Middle frontal gyrus (tissue), 1 donor: ENCODE measurements around the gene KSR1.
"Not testable (repeated sequence)": the region's sequence is repeated elsewhere in the genome, so short reads cannot be mapped to it uniquely, and the experiment has no call there.

ENCODE experiments used
- DNase-seq: peaks from one replicate; pipeline ENCODE4 v3.0.0-alpha.2; 2015; ENCODE audit warnings: low spot score; ENCODE audit errors: extremely low spot score

The KSR1 gene

DNA sequence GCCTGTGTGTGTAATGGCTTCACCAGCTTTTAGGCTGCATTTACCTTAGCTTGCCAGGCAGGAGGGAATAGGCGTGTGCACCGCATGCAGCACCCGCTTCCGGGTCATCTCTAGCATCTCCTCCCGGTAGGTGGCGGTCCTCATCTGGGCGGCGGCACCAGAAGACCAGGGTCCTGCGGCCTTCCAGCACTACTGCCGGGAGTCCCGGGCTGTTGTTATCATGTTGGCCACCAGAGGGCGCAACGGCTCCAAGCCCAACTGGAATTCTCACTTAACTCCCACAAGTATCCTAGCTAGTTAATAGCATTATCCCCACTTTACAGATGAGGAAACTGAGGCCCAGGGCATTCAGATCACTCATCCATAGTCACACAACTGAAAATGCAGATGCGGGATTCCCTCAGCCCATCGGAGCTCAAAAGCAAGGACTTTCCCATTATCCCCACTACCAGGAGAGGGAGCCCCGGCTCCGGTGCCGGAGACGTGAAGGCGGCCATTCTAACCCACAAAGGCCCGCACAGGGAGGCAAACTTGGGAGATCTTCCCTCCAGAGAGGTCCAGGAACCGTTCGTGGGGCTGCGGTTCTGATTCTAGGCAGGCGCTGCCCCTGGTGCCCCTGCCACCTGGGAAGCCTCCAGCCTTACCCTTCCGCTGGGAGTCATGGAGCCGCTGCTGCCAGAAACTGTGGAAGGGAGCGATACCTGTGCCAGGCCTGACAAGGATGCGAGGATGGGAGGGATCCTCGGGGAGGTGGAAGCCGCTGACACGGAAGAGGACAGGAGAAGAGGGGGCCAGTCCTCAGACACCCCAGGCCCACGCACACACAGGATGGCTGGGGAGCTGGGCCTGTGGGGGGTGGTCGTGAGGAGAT is 198.6 kb downstream of the KSR1 start:
- DNase-seq, result no peak

DNA sequence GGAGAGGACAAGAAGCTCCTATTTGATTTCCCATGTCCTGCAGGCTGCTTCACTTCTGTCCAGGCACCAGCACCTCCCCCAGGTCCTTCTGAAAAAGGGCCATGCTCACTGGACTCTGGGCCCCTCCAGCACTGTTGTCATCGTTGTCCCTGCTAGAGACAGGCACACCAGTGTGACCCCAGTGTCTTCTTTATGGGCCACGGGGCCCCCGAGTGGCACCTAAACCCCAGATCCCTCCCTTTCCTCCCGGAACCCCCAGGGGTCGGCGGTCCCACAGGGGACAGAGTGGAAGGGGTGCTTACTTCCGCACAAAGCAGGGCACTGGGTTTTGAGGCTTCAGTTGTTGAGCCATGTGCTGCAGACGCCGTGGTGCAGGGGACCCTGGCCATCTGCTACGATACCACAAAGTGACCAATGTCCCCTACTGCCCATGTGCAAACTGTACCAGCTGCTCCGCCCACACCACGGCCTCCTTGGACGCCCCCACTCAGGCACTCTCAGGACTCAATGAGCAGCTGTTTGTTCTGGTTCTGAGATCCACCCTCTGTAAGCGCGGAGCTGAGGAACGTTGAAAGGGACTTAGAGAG is 199.4 kb downstream of the KSR1 start:
- DNase-seq, result not testable (repeated sequence)

DNA sequence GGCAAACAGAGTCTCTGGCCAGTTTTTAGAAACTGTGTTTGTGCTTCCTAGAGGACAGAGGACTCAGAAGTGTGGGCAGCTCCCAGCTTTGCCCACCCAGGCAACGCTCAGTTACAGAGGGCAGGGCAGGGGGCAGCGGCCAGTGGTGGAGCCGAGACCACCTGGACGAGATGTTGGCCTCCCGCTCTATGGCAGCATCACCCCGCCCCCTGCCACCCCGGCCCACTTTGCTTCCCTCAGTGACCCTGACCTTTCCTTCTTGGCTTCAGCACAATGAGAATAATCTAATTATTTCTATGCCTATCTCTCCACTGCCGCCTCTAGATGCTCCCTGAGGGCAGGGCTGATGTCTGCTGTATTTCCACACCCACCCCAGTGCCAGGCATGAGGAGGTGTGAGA is 200.4 kb downstream of the KSR1 start:
- DNase-seq, result not testable (repeated sequence)

DNA sequence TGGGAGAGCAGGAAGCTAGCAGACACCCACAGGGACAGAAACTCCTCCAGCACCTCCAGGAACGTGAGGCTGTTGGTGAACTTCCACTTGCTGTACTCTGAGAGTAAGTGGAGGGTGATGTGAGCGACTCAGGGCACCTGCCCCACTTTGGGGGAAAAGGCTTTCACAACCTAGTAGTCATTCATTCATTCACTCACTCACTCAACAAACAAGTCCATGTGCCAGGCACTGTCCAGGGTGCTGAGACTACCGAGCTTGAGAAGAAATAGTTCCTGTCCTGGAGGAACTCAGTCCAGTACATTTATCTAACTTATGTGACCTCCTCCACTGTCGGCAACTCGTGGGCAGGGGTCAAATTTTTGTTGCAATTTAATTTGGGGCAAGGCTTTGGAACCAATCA is 201.4 kb downstream of the KSR1 start:
- DNase-seq, result no peak

DNA sequence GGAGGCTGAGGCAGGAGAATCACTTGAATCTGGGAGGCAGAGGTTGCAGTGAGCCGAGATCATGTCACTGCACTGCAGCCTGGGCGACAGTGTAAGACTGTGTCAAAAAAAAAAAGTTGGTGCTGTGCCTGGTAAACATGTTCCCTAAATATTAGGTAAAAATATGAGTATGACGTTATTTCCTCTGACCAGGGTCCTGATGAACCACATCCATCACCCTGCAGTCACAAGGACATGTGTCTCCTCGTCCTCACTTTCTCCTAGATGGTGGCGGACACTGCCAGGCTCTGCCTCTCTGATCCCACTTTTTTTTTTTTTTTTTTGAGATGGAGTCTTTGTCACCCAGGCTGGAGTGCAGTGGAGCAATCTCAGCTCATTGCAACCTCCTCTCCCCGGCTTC is 203.4 kb downstream of the KSR1 start:
- DNase-seq, result no peak

DNA sequence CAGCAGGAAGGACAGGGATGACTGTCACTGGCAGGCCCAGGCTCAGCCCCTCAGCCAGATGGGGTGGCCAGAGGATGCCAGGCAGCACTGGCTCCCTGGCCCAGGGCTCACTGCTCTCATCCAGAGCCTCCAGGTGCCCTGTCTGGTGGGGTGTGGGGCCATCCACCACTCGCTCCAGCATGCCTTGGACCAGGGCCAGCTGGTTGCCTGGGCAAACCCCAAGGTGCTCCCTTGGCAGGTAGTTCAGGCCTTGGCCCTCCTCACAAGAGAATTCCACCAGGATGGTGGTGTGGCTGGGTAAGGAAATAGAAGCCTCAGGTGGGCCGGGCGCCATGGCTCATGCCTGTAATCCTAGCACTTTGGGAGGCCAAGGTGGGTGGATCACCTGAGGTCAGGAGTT is 204.2 kb downstream of the KSR1 start:
- DNase-seq, result no peak

DNA sequence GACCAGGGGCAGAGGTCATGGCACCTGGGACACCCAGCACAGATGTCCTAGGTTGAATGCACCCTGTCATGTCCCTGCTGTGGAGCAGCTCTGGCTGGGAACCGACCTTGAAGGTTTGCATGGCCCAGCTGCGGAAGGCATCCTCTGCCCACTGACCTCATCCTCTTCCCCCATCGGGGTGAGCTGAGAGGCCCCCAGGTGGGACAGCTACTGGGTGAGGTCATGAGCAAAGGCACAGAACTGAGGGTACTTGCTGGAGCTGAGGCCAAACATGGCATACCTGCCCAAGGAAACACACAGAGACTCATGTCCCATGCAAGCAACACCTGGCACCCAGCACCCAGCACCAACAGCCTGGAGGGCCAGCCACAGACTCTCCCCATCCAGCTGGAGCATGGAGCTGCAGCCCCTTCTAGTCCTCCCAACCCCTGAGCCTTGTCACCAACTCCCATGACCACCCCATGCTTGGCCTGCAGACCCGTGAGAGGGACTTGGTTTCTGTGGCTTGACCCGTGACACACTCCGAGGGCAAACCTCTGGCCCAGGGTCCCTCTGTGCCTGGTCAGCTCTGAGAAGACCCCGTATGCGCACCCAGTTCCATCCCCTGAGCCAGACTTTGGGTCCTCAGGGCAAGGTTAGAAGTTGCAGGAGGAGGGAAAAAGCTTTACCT is 207.8 kb downstream of the KSR1 start:
- no peak for DNase-seq

DNA sequence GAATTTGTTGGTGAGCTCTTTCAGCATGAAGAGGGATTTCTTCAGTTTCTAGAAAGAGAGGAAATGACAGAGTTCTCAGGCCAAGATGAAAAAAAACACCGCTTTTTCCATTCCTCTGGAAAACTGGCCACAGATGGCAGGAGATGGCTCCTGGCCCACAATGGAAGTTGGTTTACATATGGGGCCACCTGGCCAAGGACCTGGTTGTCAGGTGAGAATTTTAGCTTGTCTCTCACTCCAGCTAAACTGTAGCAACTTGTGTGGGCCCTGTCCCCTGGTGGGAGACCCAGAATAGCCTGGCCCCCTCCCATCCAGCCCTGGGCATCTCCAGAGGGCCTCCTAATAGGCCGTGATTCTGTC is 208.3 kb downstream of the KSR1 start:
- no peak for DNase-seq

DNA sequence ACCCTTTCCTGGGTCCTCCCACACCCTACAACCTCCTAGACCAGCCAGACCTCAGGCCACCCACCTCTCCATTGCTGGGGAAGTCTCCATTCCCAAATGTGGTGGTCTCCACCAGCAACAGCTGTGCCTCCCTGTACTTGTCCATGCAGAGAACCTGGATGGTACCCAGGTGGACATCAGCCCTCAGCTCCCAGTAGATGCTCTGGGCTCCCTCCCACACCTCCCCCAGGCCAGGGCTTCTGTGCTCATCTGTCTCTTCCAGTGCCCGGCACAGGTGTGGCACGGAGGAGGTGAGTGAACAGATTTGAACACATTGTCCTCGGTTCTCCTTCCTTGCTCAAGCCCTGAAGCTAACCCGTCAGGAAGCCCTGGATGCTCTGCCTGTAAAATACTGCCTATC is 209.3 kb downstream of the KSR1 start:
- no peak for DNase-seq

DNA sequence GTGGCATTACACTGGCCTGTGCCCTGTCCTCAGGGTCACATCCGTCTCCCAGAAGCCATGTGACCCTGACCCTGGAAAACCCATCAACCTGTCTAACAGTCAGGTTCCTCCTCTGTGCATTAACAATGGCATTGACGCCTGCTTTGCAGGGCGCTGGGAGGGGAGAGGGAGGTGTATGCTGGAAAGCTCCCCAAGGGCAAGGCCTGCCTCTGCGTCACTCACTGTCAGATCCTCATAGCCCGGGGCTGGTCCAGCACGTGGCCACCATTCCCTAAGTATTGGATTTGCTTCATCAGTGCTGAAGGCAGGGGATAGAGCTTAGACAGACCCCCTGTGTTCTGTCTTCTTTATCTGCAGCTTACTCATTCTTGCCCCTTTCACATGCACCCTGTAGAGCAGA is 210.0 kb downstream of the KSR1 start:
- DNase-seq, result not testable (repeated sequence)

DNA sequence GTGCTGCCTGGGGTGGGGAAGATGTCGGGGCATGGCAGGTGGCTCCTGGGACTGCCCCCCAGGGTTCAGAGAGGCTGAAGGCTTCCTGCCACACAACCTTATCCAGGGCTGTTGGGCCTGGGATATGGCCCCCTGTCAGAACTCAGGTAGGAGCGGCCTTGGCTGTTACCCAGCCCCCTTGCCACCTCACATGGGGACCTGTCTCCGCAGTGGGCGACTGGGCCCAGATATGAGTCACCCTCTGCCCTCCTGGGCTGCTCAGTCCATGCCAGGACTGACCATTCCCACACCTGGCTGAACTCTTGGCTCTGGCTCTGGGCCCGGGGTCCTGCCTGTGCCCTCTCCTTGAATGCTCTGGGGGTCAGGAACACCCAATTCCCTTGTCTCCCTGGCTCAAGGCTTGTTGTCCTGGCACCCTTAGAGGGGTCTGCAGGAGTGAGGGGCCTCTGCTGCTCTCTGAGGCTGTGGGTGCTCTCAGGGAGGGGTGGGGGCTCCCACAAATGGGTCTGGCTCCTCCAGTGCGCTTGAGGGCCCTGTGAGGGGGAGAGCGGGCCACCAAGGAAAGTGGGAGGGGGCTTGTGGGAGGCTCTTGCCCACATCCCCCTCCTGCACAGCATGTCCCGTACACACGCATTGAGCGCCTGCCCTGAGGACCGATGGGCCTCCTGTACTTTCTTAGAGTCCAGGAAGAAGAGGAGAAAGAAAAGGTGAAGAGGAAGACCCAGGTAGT is 210.7 kb downstream of the KSR1 start:
- DNase-seq, result no peak

DNA sequence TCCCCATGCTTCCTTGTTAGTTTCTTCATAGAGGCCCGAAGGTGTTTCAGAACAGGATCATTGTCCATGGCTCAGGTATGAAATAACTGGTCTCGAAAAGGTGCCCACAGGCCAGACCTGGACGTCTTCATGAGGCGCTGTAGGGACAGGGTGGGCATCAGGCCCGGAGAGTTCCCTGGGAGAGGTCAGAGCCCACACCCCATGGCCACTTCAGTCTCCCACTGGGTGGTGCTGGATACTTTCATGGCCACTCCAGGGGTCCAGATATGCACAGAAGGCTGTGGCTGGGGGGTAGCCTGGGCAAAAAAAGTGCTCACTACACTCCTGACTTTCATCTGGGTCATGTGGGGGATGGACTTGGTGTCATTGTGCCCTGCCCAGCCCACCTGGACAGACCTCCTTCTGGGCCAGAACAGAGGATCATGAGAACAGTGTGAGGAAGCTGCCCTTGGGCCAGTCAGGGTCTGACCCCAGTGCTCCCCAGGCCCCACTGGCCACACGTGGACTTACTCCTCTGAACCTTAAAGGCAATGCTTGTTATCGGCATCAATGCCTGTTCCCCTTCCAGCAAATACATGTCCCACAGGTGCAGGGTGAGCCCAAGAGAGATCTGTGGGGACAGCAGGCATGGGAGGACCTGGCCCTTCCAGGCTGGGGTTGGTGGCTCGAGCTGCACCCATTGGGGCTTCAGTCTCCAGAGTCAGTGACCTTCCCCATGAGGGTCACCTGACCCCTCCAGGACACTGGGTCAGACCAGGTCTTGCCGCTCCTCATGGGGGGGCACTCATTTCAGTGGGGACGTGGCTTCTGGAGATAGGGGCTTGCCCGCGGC is 211.6 kb downstream of the KSR1 start:
- DNase-seq, result no peak

DNA sequence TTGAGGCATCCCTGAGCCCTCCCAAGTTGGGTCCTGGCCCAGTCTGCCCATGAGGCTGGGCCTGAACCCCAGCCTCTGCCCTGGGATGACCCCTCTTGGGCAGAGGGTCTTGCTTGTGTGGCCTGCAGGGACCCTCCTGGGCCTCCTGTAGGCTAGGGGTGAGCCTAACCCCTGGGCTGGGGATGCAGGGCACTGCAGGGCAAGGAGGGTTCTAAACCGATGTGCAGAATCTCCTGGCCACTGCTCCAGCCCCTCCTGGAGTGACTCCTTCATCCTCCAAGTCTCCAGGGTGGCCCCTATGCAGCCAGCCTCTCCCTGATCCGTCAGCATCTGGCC is 212.2 kb downstream of the KSR1 start:
- no peak for DNase-seq

DNA sequence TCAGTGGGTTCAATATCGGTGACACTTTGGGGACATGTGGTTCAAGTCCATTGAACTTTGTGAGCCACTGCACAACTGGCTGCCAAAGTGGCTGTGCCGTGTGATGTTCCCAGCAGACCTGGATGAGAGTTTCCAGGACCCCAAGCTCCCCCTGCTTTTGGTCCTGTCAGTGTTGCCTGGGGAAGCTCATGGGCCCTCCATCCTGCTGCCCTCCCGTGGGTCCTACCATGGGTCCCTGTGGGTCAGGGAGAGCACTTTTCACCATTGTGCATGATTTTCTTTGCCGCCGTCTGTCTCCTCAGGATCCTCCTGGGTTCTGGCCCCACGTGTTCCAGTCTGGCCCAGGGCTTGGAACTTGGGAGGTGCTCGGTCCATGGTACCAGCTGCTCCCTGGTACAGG is 212.9 kb downstream of the KSR1 start:
- DNase-seq, result no peak

DNA sequence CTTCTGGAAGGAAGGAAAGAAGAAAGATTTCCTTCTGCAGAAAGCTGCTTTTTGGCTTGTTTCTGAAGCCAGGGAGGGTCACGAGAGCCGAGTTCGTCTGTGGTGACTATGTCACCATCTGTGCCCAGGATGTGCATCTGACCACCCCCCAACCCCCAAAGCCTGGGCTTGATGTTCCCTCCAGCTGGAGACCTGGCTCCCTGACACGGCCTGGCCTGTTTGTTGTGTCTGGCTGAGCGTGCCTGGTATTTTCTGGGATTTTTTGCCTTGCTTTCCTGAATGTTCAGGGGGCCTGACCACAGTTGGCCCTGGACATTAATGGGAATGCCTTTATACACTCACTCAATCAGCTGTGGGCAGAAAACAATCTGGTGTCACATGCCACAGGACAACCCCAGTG is 213.6 kb downstream of the KSR1 start:
- DNase-seq, result no peak

DNA sequence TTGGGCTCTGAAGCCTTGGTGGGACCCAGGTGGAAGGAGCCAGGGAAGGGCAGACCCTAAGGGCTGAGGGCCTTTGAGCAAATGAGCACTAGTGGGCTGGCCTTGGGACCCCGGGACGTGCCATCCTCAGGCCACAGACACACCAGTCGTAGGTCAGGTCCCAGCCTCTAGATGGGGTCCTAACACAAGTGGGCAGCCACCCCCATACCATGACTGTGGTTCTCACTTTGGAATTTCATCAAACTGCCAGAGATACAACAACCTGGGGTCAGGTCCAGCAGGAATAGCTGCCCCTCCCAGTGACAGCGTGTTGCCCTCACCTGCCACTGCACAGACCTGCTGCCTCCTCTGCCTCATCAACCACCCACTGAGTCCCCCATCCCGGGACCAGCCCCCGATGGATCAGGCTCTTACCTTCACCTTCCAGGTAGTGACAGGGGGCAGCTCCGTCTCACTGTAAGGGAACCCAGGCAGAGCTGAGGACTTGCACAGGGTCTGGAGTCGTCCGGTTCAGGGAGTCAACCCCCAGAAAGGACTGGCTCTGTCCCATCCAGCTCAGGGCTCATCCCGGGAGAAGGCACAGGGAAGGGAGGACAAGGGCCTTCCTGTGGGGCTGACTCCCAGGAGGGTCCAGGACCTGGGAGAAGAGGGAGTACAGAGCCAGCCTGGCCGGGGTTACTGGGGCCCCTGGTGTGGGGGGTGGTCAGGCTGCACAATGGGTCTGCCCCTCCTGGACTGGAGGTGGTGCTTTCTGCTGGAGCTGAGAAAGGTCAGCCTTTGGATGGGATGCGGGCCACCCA is 214.7 kb downstream of the KSR1 start:
- no peak for DNase-seq

DNA sequence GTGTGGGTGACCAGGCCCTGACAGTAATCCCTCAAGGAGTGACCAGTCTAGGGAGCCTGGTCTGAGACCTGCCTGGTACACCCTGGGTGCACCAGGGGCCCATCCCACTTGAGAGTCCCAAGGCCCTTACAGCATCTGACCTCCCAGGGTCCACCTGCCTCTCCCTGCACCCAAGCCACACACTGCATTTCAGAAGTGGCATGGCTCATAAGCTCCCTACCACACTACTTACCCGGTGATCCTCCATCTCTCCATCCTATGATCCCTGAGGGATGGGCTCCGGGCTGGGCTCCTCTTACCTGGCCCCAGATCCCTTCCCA is 215.3 kb downstream of the KSR1 start:
- DNase-seq, result no peak

DNA sequence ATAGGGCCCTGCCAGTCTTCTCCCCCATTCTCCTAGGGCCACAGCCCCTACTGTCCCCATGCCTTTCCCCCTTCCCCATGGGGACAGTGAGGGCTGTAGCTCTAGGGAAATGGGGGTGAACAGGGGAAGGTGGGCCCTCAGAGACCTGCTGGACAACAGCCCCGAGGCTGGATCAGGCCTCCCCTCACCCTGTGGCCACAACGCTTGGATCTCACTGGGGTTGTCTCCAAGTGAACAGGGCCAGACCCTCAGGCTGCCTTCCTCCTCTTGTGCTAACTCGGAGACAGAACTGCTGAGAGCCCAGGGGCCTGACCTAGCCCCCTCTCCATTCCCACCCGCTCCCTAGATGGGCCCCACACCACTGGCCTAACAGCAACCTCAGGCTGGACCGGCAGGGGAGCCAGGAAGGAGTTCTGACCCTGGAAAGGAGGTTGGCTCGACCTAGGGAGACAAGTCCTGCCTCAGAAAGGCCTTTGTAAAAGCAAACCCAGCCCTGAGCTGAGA is 215.8 kb downstream of the KSR1 start:
- not testable (repeated sequence) for DNase-seq

DNA sequence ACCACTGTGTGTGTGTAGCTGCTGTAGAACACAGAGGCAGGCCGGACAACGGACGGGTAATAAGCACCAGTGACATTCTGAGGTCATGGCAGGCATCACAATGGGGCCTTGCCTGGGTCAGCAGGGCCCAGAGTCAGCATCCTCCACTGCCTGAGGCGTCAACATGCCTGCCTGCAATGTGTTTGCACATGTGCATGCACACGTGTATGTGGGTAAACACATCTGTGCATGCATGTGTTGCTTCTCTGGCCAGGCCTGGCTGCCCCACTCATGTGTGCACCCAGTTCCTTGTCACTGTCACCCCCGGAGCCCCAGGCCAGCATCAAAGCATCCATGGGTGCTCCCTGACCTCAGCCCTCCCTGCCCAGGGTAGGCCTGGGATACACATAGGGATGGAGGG is 218.1 kb downstream of the KSR1 start:
- no peak for DNase-seq
